Dedifferentiated amniotic fluid mesenchymal stem cell (primary cell): ENCODE data around the gene TRIML1.
A peak's percentile ranks its signal among the peaks of the same experiment; 100 is the strongest.

Experiments
- DNase-seq: peaks from one replicate; pipeline ENCODE4 v3.0.0-alpha.2; 2016; ENCODE audit errors: extremely low spot score

The TRIML1 gene, protein sequence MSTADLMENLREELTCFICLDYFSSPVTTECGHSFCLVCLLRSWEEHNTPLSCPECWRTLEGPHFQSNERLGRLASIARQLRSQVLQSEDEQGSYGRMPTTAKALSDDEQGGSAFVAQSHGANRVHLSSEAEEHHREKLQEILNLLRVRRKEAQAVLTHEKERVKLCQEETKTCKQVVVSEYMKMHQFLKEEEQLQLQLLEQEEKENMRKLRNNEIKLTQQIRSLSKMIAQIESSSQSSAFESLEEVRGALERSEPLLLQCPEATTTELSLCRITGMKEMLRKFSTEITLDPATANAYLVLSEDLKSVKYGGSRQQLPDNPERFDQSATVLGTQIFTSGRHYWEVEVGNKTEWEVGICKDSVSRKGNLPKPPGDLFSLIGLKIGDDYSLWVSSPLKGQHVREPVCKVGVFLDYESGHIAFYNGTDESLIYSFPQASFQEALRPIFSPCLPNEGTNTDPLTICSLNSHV

GRCh38 chr4:188139141-188139540 is at the start of gene TRIML1:
TRIML1 (plus strand) TSS chr4:188139441; CDS start chr4:188139559, 118 bp downstream.
- no peak for DNase-seq

DNA sequence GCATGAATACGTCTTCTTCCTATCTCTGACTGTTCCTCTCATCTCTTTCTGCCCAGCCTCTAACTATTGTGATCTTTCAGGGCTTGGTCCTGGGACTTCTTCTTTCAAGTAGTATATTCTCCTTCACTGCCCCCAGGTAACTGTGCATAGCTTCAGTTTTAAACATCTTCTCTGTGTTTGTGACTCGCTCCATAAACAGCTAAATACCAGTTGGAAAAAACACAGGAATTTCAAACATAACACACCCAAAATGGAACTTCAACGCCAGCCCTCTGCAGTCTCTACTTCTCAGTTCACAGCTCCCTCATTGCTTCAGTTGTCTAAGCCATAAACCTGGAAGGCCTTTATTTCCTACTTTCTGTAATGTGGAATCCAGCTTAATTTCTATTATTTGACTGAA is 46.4 kb upstream of the TRIML1 start:
- peak; percentile 27 for DNase-seq

DNA sequence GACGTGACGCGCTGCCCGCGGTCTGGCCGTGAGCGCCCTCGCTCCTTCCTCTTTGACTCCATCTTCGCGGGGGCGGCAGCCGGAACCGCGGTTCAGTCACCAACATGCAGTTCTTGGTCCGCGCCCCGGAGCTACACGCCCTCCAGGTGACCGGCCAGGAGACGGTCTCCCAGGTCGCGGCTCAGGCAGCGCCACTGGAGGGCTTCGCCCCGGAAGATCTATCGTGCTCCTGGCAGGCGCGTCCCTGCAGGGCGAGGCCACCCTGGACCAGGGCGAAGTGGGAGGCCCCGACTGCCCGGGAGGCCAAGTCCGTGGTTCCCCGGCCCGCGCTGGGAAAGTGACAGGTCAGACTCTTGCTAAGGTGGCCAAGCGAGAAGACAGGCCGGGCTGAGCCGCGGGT is 32.8 kb upstream of the TRIML1 start:
- DNase-seq, result no peak

GRCh38 chr4:188107931-188108843 is 31.1 kb upstream of the TRIML1 start:
- DNase-seq, result peak; percentile 59

DNA sequence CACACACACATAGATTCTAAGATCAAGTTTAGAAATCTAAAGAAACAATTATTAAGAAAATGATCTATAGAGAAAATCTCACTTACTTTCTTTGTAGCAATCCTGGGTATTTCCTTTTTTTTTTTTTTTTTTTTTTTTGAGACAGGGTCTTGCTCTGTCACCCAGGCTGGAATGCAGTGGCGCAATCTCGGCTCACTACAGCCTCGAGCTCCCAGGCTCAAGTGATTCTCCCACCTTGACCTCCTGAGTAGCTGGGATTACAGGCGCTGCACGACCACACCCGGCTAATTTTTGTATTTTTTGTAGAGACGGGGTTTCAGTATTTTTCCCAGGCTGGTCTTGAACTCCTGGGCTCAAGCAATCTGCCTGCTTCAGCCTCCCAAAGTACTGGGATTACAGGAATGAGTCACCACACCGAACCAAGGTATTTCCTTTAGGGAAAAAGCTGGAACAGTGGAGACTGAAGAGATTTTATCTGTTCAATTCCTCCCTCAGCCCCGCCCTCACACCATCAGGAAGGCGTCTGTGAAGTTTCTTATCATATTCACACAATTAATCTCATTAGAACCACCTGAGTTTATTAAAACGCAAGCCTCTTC is 30.0 kb upstream of the TRIML1 start, which contains the start of gene TRIML2:
Gene TRIML2 (minus strand): TSS at position 447 of the 599 bp plus-strand sequence. CDS start 4,235 bp downstream, outside the sequence.
- DNase-seq, result no peak

DNA sequence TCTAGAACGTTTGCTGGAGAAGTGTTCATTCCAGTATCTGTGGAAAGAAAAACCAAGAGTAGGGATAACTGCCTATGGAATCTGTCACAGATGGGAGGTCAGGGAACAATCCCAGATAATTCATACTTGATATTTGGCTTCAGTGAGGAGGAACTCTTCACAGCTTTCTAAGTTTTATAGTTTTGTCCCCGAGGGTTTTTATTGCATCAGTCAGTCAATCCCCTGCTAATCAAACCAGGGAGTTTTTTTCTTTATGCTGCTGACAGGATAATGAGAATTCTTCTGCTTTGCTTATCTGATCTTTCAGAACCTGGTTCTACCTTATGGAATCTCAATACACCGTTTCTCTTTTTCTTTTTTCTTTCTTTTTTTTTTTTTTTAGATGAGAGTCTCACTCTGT is 29.2 kb upstream of the TRIML1 start:
- DNase-seq, result no peak

DNA sequence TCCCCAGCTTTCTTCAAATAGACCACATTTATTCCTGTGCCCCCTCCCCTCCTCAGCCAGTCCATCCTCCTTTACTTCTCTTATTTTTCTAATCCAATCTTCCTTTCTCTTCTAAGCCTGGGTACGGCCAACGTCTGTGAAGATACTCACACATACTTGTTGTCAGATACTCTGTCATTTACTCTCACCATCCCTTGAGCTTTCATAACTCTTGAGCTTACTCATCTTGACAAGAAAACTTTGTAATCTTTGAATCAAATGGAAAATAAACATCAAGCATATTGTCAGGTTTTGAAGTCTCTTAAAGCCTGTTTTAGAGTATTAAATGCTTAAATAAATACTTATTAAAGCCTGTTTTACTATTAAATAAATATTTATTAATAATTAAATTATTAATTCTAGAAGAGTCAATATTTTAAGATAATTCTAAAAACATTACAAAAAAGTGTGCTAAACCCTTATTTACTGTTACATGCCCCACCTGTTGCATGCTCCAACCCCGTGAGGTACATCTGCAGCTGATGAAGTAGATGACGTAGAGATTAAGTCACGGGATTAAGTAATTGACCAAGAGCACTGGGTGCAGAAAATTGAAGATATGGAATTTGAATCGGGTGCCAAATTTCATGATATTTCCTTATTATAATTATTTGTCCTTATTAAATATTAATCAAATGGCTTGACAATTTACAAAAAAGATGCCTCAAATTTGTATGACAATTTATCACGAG is 28.3 kb upstream of the TRIML1 start:
- DNase-seq, result no peak

GRCh38 chr4:188111955-188112354 is 27.3 kb upstream of the TRIML1 start:
- no peak for DNase-seq

DNA sequence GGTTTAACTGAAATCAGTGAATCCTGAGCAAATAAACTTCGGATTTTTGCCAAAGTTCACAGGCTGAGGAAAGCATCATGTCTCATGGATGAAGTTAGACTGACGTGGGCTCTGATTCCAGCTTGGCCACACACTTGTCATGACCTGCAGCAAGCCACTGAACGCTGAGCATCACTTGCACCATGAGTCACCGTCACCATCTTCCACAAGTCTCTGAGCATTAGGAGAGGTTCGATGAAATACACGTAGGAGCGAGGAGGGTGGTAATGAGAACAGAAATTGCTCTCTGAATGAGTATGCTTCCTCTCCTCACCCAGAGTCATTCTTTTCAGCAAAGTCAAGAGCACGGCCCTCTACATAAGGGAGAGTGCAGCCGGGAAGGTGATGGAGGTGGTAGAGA is 26.1 kb upstream of the TRIML1 start:
- no peak for DNase-seq

- DNase-seq, result no peak
These were observed 21.5 kb upstream of the TRIML1 start for GRCh38 chr4:188117631-188118324.

GRCh38 chr4:188121530-188121929 is 17.7 kb upstream of the TRIML1 start:
- no peak for DNase-seq

- peak; percentile 82 for DNase-seq
These were observed 11.9 kb upstream of the TRIML1 start for GRCh38 chr4:188127214-188127874.

DNA sequence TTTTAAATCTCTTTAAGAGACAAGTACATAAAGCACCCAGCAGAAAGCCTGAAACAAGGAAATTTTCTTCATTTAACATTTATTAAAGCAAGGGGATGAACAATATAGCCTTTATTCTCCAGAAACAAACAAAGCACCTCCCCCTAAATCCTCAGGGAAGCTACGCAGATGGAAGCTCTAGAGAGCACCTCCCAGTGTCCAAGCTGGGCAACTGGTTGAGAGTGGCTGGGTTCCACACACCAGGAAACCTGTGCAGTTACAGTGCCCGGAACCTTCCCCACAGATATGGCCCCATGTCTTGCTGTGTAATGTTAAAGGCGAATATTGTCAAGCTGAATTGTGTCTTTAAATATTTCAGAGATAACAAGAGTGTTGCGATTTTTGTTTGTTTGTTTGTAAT is 8.9 kb upstream of the TRIML1 start:
- no peak for DNase-seq

- no peak for DNase-seq
These were observed 7.0 kb upstream of the TRIML1 start for GRCh38 chr4:188132232-188132631.

- DNase-seq, result no peak
These were observed 1.0 kb upstream of the TRIML1 start for GRCh38 chr4:188138227-188138626.

- no peak for DNase-seq
These were observed 430 bp downstream of the TRIML1 start for GRCh38 chr4:188139671-188140070.

- DNase-seq, result no peak
These were observed 4.5 kb downstream of the TRIML1 start for GRCh38 chr4:188143731-188144130.

- DNase-seq, result no peak
These were observed 6.4 kb downstream of the TRIML1 start for GRCh38 chr4:188145601-188146000.

- no peak for DNase-seq
These were observed 7.4 kb downstream of the TRIML1 start for GRCh38 chr4:188146618-188147017.

DNA sequence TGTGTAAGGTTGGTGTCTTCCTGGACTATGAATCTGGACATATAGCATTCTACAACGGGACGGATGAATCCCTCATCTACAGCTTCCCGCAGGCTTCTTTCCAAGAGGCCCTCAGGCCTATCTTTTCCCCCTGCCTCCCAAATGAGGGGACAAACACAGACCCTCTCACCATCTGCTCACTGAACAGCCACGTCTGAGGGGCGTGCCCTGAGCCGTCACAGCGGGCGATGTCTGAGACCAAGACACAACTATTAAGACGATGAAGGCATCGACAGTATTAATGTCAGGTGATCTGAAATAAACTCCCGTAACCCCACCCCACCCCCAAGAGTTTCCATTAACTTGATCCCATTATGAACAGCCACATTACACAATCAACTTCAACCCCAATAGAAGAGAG is 7.9 kb downstream of the TRIML1 start:
- no peak for DNase-seq
